Adrenal gland (tissue), 12 donors: ENCODE measurements around the gene USP25. TPM values are rescaled to one million over a fixed set of nuclear protein-coding genes. Genes with fewer than 3 reads are reported as not detected.

Source experiments
- DNase-seq, 7 donors: peaks; one replicate each; pipeline ENCODE4 v3.0.0-alpha.2; 2019 to 2020
- H3K27ac ChIP-seq, 5 donors: fragments of 200-600 bp; sonication (generic) in 4 of 5; 1 replicate in 3 of 5; 2 replicates in 2 of 5; pipeline versions ENCODE4 v1.5.1 to v1.8.0; 2016 to 2020; ENCODE audit warnings: mild to moderate bottlenecking in 1 of 5
- H3K27me3 ChIP-seq: fragments of 200-600 bp; 2 replicates; pipeline ENCODE4 v1.8.0; 2021
- H3K36me3 ChIP-seq, 2 donors: fragments of 200-600 bp; replicated peaks in 1 of 2; 1 replicate in 1 of 2; 2 replicates in 1 of 2; pipeline versions ENCODE4 v1.5.1 to v1.8.0; 2018 to 2022
- H3K4me1 ChIP-seq, 2 donors: fragments of 200-600 bp; replicated peaks in 1 of 2; 1 replicate in 1 of 2; 2 replicates in 1 of 2; pipeline versions ENCODE4 v1.5.1 to v1.8.0; 2018 to 2021
- H3K4me3 ChIP-seq, 4 donors: fragments of 200-600 bp; sonication (generic) in 3 of 4; one replicate each; pipeline ENCODE4 v1.5.1; 2016 to 2018
- H3K9me3 ChIP-seq, 3 donors: fragments of 200-600 bp; sonication (generic) in 1 of 3; replicated peaks in 1 of 3; 1 replicate in 2 of 3; 2 replicates in 1 of 3; pipeline versions ENCODE4 v1.5.1 to v1.8.0; 2016 to 2021
- POLR2A ChIP-seq, 2 donors: fragments of 450-650 bp; IDR thresholded peaks; one replicate each; pipeline ENCODE4 v1.6.1; 2017; ENCODE audit warnings: antibody characterized with exemption in 2 of 2, mild to moderate bottlenecking in 2 of 2, moderate library complexity in 1 of 2
- WGBS, 4 donors: extraction: QIAGEN DNeasy Blood & Tissue Kit in 2 of 4; methylation state at CpG; one replicate each; pipeline versions ENCODE4 v1.1.5 to v1.1.7; 2013 to 2017; 5-methylcytosine and 5-hydroxymethylcytosine counted together
- intact Hi-C, 2 donors: fragments of 100-400 bp; cut with DNase I; formaldehyde crosslinking; loops; one replicate each; pipeline versions ENCODE4 v1.14.1 to v1.15.0; 2022 to 2023
- polyA plus RNA-seq, 3 donors: library from polyadenylated mRNA; stranded (reverse); fragments of 200-250 nt in 2 of 3; fragments of 350-450 nt in 1 of 3; fragmentation: Illumina TruSeq in 1 of 3; extraction: RNeasy Lipid Tissue Mini Kit (QIAGEN cat#74804) in 1 of 3; gene quantifications; one replicate each; pipeline ENCODE4 v1.2.3, GENCODE V29; 2013 to 2014
- total RNA-seq, 9 donors: library from RNA; depleted of rRNA in 4 of 9; stranded (reverse); fragments of >200 nt in 4 of 9; fragments of 120-200 nt in 1 of 9; fragmentation: NEBNext Ultra II Directional in 1 of 9; extraction: Animal tissue kit (Norgen Biotek cat#: 25700) in 1 of 9; gene quantifications; one replicate each; pipeline versions ENCODE4 v1.1.0 to v1.2.4, GENCODE V29; 2013 to 2023
- TF ChIP-seq, protein P1 (sequence below), 6 experiments: fragments of 450-650 bp in 4 of 6; fragments of 200-600 bp in 2 of 6; sonication (generic) in 1 of 6; IDR thresholded peaks; 1 replicate in 5 of 6; 2 replicates in 1 of 6; pipeline versions ENCODE4 v1.5.1 to v1.8.0; 2016 to 2021; ENCODE audit warnings: antibody characterized with exemption in 6 of 6, mild to moderate bottlenecking in 2 of 6, moderate library complexity in 1 of 6
- donor health status: healthy with polysubstance abuse.
- donor health status: Bipolar disorder and iron deficiency.
- donor health status: DM: yes; HTN: yes; CAD: no.
- donor health status: DM: no; HTN: no; CAD: no.
- donor health status: DM: no; HTN: no; CAD: no.
- donor health status: DM: yes; HTN: yes; CAD: no.

Gene USP25
- total and polyA plus RNA-seq, 12 donors, result 11.8 to 47.4 (median 38.3) TPM

DNA sequence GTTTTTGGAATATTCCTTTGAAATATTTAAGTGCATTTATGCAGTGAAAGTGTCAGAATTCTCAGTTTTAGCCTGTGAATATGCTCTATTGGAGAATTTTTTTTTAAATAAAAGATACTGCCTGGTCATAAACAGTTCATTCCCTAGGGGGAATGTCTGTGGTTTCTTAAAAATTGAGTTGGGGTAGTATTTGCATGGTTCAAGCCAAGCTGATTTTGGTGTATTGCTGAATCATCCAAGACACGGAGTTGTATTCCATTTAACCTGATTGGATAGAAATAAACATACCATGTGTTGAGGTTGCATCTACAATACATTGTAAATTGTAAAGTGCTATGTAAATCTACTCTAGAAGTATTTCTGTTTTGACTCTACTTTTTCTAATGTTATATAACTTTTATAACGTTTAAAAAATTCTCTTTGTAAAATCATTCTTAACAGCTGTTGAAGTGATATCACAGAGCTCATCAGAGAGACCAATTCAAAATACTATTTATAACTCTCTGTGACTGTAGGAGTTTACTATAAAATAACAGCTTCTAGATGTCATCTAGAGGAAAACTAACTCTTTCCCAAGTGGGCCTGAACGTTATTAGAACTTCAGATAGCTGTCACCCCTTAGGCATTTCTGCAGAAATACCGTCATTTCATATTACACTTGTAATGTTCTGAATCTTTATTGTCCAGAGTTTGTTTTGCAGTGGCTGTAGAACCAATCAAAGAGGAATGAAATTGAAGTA is 199.1 kb downstream of the USP25 start:
- Histone ChIP-seq H3K4me1 (no peaks in the 10 kb centered on the region), H3K36me3 (no peaks in the 10 kb centered on the region), H3K9me3 (no peaks in the 10 kb centered on the region), H3K4me3 (no peak overlapping the region), H3K27me3 (no peaks in the 10 kb centered on the region), H3K27ac (no peak overlapping the region)
- WGBS, 4 donors, result 53 to 61% (median 55%) methylated on average over 4 of the region's 4 CpGs
- TF ChIP-seq, protein P1, sequence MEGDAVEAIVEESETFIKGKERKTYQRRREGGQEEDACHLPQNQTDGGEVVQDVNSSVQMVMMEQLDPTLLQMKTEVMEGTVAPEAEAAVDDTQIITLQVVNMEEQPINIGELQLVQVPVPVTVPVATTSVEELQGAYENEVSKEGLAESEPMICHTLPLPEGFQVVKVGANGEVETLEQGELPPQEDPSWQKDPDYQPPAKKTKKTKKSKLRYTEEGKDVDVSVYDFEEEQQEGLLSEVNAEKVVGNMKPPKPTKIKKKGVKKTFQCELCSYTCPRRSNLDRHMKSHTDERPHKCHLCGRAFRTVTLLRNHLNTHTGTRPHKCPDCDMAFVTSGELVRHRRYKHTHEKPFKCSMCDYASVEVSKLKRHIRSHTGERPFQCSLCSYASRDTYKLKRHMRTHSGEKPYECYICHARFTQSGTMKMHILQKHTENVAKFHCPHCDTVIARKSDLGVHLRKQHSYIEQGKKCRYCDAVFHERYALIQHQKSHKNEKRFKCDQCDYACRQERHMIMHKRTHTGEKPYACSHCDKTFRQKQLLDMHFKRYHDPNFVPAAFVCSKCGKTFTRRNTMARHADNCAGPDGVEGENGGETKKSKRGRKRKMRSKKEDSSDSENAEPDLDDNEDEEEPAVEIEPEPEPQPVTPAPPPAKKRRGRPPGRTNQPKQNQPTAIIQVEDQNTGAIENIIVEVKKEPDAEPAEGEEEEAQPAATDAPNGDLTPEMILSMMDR (IDR thresholded peaks at IDR 0.05), result no peak
- TF ChIP-seq POLR2A (IDR thresholded peaks at IDR 0.05), result no peak
- intact Hi-C loops, result no loop called here
- no peak for DNase-seq

DNA sequence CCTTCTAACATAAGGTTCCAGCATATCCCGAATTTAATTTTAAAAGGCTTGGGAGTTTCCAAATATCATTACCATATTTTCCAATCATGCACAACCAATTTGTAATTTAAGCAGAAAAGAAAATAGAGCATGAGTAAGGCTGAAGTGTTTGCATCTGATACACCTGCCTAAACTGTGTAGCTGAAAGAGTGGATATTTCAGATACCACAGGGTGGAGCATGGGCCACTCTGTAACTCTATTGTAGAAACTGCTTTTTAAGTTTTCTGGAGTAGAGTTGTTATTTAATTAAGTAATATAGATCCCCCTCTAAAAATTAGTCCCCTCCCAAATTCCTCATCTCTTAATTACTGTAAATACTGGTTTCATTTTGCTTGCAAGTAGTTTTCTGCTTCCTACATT is 199.8 kb downstream of the USP25 start:
- H3K4me3 ChIP-seq, result no peak overlapping the region
- H3K4me1 ChIP-seq, result no peaks in the 10 kb centered on the region
- 79 to 98% (median 94%) methylated on average over 1 of the region's 1 CpG for WGBS, 4 donors
- H3K36me3 ChIP-seq, result no peaks in the 10 kb centered on the region
- no peak for TF ChIP-seq POLR2A (IDR thresholded peaks at IDR 0.05)
- TF ChIP-seq, protein P1 (IDR thresholded peaks at IDR 0.05), result no peak
- intact Hi-C loops, result no loop called here
- DNase-seq, result no peak
- no peaks in the 10 kb centered on the region for H3K9me3 ChIP-seq
- H3K27me3 ChIP-seq, result no peaks in the 10 kb centered on the region
- no peak overlapping the region for H3K27ac ChIP-seq
